ENCODE results near the gene VIT.

Gene VIT

DNA sequence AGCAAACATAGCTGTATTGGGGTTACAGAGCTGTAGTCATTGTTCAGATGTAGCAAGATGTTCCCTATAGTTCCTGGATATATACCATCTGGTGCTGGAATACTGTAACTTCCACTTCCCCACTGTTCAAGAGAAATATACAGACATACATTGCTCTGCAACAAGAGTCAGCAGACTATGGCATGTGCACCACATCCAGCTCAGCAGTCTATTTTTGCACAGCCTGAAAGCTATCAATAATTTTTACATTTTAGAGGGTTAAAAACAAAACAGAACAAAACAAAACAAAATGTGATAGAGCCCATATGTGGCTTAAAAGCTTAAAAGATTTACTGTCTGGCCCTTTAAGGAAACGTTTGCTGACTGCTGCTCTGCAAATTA lies 31.8 kb upstream of the VIT start:
- Histone ChIP-seq H3K4me2 (ENCODE audit: low read depth, low read length, poor library complexity, severe bottlenecking) (no peak overlapping the region), H3K27me3 (ENCODE audit: insufficient read depth, low read length, poor library complexity, severe bottlenecking) (no peaks in the 10 kb centered on the region), H3K79me2 (ENCODE audit: insufficient read depth, low read length) (no peaks in the 10 kb centered on the region), H3K4me1 (ENCODE audit: insufficient read depth, low read length, poor library complexity, severe bottlenecking) (no peaks in the 10 kb centered on the region), H3K36me3 (ENCODE audit: insufficient read depth, low read length) (no peaks in the 10 kb centered on the region), H3K9me2 (replicated peaks; ENCODE audit: low read depth, low read length) (no peaks in the 10 kb centered on the region), H2AFZ (ENCODE audit: low read length) (no peak overlapping the region), H3K9me3 (ENCODE audit: insufficient read depth, low read depth, low read length) (no peaks in the 10 kb centered on the region), H3F3A (ENCODE audit: low read depth) (no peaks in the 10 kb centered on the region), H4K20me1 (ENCODE audit: insufficient read depth, low read length, poor library complexity, severe bottlenecking) (no peaks in the 10 kb centered on the region), H3K4me3 (ENCODE audit: low read length, poor library complexity, severe bottlenecking) (no peak overlapping the region), H3K9ac (ENCODE audit: low read depth, low read length, poor library complexity, severe bottlenecking) (no peak overlapping the region)
- no peak for TF ChIP-seq CTCF (conservative IDR thresholded peaks at IDR 0.05; ENCODE audit: low read length)
- TF ChIP-seq EZH2phosphoT487 (IDR thresholded peaks at IDR 0.05; ENCODE audit: borderline replicate concordance): no peak

DNA sequence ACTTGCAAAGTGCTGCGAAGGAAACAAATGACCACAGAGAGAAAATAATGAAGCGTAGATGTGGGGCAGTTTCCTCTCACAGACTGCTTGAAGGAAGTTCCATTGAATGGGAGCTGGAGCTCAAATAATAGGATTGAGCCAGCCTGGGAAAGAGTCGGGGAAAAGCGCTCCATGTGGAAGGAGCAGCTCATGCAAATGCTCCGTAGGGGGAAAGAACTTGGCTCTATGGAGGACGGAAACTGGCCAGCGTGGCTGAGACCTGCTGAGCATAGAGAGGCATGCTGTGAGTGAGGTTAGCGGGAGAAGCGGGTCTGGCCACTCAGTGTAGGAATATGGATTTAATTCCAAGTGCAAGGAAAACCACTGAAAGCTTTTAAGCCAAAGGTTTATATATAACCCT lies 28.6 kb upstream of the VIT start:
- no peak for TF ChIP-seq CTCF (conservative IDR thresholded peaks at IDR 0.05; ENCODE audit: low read length)
- no peak for TF ChIP-seq EZH2phosphoT487 (IDR thresholded peaks at IDR 0.05; ENCODE audit: borderline replicate concordance)
- Histone ChIP-seq H4K20me1 (ENCODE audit: insufficient read depth, low read length, poor library complexity, severe bottlenecking) (no peaks in the 10 kb centered on the region), H3K4me2 (ENCODE audit: low read depth, low read length, poor library complexity, severe bottlenecking) (no peak overlapping the region), H2AFZ (ENCODE audit: low read length) (no peak overlapping the region), H3K4me1 (ENCODE audit: insufficient read depth, low read length, poor library complexity, severe bottlenecking) (no peaks in the 10 kb centered on the region), H3K9ac (ENCODE audit: low read depth, low read length, poor library complexity, severe bottlenecking) (no peak overlapping the region), H3F3A (ENCODE audit: low read depth) (no peaks in the 10 kb centered on the region), H3K9me2 (replicated peaks; ENCODE audit: low read depth, low read length) (no peaks in the 10 kb centered on the region), H3K79me2 (ENCODE audit: insufficient read depth, low read length) (no peaks in the 10 kb centered on the region), H3K4me3 (ENCODE audit: low read length, poor library complexity, severe bottlenecking) (no peak overlapping the region), H3K9me3 (ENCODE audit: insufficient read depth, low read depth, low read length) (no peaks in the 10 kb centered on the region), H3K36me3 (ENCODE audit: insufficient read depth, low read length) (no peaks in the 10 kb centered on the region), H3K27me3 (ENCODE audit: insufficient read depth, low read length, poor library complexity, severe bottlenecking) (no peaks in the 10 kb centered on the region)

GRCh38 chr2:36670881-36671595 lies 25.5 kb upstream of the VIT start:
- Histone ChIP-seq H3K4me3 (ENCODE audit: low read length, poor library complexity, severe bottlenecking) (no peak overlapping the region), H4K20me1 (ENCODE audit: insufficient read depth, low read length, poor library complexity, severe bottlenecking) (no peaks in the 10 kb centered on the region), H3K9ac (ENCODE audit: low read depth, low read length, poor library complexity, severe bottlenecking) (no peak overlapping the region), H3K36me3 (ENCODE audit: insufficient read depth, low read length) (no peaks in the 10 kb centered on the region), H3K4me2 (ENCODE audit: low read depth, low read length, poor library complexity, severe bottlenecking) (no peak overlapping the region), H3K9me3 (ENCODE audit: insufficient read depth, low read depth, low read length) (no peaks in the 10 kb centered on the region), H3K27me3 (ENCODE audit: insufficient read depth, low read length, poor library complexity, severe bottlenecking) (no peaks in the 10 kb centered on the region), H3K79me2 (ENCODE audit: insufficient read depth, low read length) (no peaks in the 10 kb centered on the region), H3F3A (ENCODE audit: low read depth) (no peaks in the 10 kb centered on the region), H2AFZ (ENCODE audit: low read length) (no peak overlapping the region), H3K9me2 (replicated peaks; ENCODE audit: low read depth, low read length) (no peaks in the 10 kb centered on the region), H3K4me1 (ENCODE audit: insufficient read depth, low read length, poor library complexity, severe bottlenecking) (peaks cover 15% of the 10 kb centered on the region)
- no peak for TF ChIP-seq EZH2phosphoT487 (IDR thresholded peaks at IDR 0.05; ENCODE audit: borderline replicate concordance)
- no peak for TF ChIP-seq CTCF (conservative IDR thresholded peaks at IDR 0.05; ENCODE audit: low read length)

Measured in Loucy (cell line).